HL-60/S4 (cell line): ENCODE data around the gene RAB3B.
"Not testable (repeated sequence)": the region's sequence is repeated elsewhere in the genome, so short reads cannot be mapped to it uniquely, and the experiment has no call there.

Experiments
- in situ Hi-C: fragments of 300-500 bp; cut with MboI; formaldehyde crosslinking; loops from 2 replicates; pipeline ENCODE4 v1.14.3; 2022; ENCODE audit warnings: low sequenced_read_pairs

Gene RAB3B

GRCh38 chr1:51877434-51878307, 112.8 kb downstream of the RAB3B start:
- in situ Hi-C loops: no loop called here

GRCh38 chr1:51875836-51876235, 114.7 kb downstream of the RAB3B start:
- in situ Hi-C loops: no loop called here

DNA sequence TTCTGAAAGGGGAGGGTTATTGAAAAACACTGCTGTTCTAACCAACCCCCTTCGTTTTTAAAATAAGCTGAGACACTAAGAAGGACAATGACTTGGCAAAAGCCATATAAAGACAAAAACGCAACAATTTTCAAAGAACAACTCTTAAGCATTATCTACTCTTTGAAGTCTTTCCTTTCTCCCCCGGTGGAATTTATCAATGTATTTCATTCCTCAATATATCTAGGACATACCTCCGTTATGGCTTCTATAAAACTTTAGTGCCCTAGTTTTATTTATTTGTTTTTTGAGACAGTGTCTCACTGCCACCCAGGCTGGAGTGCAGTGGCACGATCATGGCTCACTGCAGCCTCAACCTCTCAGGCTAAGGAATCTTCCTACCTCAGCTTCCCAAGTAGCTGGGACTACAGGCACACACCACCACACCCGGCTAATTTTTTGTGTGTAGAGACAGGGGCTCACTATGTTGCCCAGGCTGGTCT, 115.2 kb downstream of the RAB3B start:
- in situ Hi-C loops: no loop called here

DNA sequence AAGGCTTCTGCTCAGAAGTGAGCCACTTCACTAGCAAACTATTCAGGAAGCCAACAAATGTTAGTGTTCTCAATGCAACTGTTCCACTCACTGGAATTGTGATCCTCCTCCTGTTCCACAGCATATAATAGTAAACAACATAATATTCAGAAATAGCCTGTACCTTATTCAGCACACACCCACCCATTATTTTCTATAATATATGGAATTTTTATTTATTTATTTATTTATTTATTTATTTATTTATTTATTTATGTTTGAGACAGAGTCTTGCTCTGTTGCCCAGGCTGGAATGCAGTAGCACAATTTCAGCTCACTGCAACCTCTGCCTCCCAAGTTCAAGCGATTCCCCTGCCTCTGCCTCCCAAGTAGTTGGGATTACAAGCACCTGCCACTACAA, 117.2 kb downstream of the RAB3B start:
- in situ Hi-C loops: not testable (repeated sequence)

DNA sequence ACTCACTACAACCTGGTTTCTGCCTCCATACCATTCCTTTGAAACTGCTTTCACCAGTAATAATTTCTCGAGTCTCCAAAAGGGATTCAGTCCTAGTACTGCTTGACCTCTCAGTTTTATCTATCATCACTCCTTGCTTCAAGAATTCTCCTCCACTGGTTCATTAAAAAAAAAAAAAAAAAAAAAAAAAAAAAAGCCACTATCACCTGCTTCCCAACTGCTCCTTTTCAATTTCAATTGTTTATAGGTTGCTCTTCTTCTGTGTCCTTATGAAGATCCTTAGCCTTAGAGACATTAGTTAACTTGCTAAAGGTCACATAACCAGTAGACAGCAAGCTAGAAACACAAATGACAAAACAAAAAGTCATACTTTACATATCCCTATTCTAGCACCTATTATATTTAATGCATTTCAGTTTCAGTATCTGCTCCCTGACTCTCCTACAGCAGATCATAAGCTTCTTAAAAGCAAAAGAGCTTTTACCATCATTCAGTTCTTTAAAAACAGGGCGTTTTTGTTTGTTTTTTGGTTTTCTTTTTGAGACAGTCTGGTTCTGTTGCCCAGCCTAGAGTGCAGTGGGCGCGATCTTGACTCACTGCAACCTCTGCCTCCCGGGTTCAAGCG, 119.0 kb downstream of the RAB3B start:
- in situ Hi-C loops: no loop called here

- in situ Hi-C loops: no loop called here
Observed at GRCh38 chr1:51870603-51871350, 119.7 kb downstream of the RAB3B start.

DNA sequence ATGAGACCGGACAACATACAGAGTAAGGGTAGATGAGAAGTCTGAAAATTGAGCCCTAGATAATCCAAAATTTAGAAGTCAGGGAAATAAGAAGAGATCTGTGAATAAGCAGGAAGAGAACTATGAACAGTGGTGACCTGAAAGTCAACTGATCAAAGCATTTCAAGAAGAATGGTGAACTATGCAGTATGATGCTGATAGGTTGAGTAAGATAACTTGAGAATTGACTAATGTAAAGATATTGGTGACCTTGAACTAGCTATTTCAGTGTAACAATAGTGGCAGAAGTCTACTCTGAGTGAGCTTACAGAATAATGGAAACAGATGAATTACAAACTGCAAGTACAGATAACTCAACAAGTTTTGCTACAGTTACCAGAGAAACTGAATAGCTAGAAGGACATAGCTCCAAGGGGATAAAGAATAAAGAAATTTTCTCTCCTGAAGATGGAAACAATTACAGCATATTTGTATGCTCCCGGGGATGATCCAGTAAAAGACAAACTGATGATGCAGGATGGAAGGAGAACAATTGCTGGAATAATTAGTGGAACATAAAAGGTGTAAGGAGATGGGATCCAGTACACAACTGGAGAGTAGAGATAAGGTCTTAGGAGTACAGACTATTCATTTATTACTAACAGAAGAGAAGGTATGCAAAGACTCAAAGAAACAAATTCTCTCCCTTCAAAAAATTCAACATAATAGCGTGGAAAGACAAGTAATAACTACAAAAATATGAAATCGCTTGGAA, 122.8 kb downstream of the RAB3B start:
- in situ Hi-C loops: no loop called here

GRCh38 chr1:51863384-51863783, 127.1 kb downstream of the RAB3B start:
- in situ Hi-C loops: no loop called here

- in situ Hi-C loops: no loop called here
Observed at GRCh38 chr1:51861669-51862068, 128.8 kb downstream of the RAB3B start.

DNA sequence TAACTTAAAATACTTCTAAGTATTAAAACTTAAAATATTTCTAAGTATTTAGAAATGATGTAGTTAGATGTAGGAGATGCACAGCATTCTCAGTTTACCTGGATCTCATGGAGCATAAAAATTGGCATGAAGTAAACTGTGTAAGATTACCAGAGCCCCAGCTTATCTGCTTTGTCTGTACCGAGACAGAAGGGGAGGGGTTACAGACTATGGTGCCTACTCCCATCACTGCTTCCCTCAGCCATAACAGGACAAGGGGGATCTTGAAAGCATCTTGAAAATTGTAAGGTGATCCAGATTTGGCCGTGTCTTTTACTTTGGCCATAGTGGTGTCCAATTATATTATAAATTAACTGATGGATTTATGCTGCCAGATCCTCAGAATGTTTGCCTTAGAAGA, 130.8 kb downstream of the RAB3B start:
- in situ Hi-C loops: no loop called here

DNA sequence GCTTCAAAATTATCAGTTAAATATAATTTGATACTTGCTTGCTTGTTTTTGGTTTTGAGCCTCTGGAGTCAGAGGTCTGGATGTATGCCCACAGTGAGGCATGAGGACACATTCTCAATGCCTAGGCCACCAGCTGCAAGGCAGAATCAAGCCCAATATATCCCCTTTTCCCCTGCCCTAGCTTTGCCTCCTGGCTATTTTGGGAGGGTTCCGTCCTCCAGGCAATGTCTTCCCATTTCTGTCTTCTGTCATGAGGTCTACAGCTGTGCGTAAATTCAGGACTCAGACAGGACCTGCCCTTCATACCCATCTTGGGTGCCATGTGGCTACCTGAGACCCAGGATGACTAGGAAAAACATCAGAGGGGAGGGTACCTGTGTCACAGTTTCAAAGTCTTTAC, 131.2 kb downstream of the RAB3B start:
- in situ Hi-C loops: no loop called here

DNA sequence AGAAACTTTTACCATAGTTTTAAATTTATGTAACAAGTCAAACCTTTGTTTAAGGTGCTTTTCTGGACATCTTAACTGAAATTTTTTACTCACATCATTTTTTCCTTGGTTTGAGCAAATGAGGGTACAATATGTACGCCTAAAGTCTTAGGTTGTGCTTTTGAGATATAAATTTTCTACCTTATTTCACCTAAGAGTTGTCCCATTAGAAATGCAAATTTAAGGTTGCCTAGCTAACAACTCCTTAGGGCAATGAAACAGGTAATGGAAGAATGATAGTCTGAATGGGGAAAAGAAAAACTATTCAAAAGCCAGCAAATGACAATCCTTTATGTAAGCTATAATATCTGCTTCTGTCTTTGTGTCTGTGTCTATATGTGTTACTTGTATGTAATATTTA, 131.6 kb downstream of the RAB3B start:
- in situ Hi-C loops: no loop called here
